Measurements from ENCODE around the gene RENBP. TPM values are rescaled to one million over a fixed set of nuclear protein-coding genes. Genes with fewer than 3 reads are reported as not detected.
A peak's percentile ranks its signal among the peaks of the same experiment; 100 is the strongest.

RENBP gene
- polyA plus RNA-seq, 1 of the 3 experiments (the other 2 are of a cell fraction) = 0.90 TPM

GRCh38 chrX:153966841-153967535 lies 22.5 kb upstream of the RENBP start:
- no peak overlapping the region; a peak in 1 of 4 replicates for H3K27ac ChIP-seq (ENCODE audit: low read depth in 2 of 2, low read length in 1 of 2)

More at GRCh38 chrX:153966841-153967535, 22.5 kb upstream of the RENBP start:
- CTCF ChIA-PET = interaction anchor here (0.8 to 11.6 kb wide), 5 partner anchors 18 to 350 kb away, joined by 3 to 179 read pairs (median 4); partner anchors contain the start of gene RENBP
- Histone ChIP-seq H3K4me1 (ENCODE audit: control insufficient read depth in 1 of 2, insufficient read depth in 2 of 2, low read depth in 1 of 2, low read length in 1 of 2) (peaks cover 16 to 35% of the 10 kb centered on the region in 2 experiments; a peak in 2 of 4 replicates), H3K4me2 (peak overlapping the region; percentile 80), H3K9me2 (no peaks in the 10 kb centered on the region), H3K27me3 (ENCODE audit: insufficient read depth) (no peaks in the 10 kb centered on the region), H3F3A (replicated peaks; ENCODE audit: insufficient read depth) (no peaks in the 10 kb centered on the region), H3K79me2 (ENCODE audit: insufficient read depth) (peaks cover 83% of the 10 kb centered on the region), H4K20me1 (ENCODE audit: insufficient read depth) (peaks cover 75% of the 10 kb centered on the region), H3K9me3 (no peaks in the 10 kb centered on the region), H3K36me3 (replicated peaks in 1 of 2; ENCODE audit: control insufficient read depth in 1 of 2, insufficient read depth in 2 of 2, low read length in 1 of 2) (peaks cover 8 to 30% of the 10 kb centered on the region in 2 experiments), H3K4me3 (ENCODE audit: low read depth in 2 of 2, low read length in 1 of 2) (no peak overlapping the region), H2AFZ (ENCODE audit: low read depth) (no peak overlapping the region), H3K9ac (no peak overlapping the region)
- POLR2A ChIA-PET = interaction anchor here (0.6 to 0.9 kb wide), 2 partner anchors 173 to 393 kb away, joined by 3 read pairs; partner anchors contain the start of genes IDH3G and SSR4
- TF ChIP-seq IRF3 (IDR thresholded peaks at IDR 0.05; ENCODE audit: low read depth, low read length) (no peak), USF2 (IDR thresholded peaks at IDR 0.05; ENCODE audit: borderline replicate concordance, low read depth, low read length) (no peak), CTCF (IDR thresholded peaks at IDR 0.05) (no peak), MXI1 (IDR thresholded peaks at IDR 0.05; ENCODE audit: low read depth, low read length) (no peak), GABPA (IDR thresholded peaks at IDR 0.05; ENCODE audit: low read depth) (no peak), NFIC (IDR thresholded peaks at IDR 0.05; ENCODE audit: borderline replicate concordance) (no peak), RXRA (IDR thresholded peaks at IDR 0.05; ENCODE audit: borderline replicate concordance, low read depth) (no peak), EZH2phosphoT487 (IDR thresholded peaks at IDR 0.05; ENCODE audit: borderline replicate concordance, low read depth) (no peak)
- 94% methylated on average over 12 of the region's 14 CpGs for WGBS (ENCODE audit: low lambda C conversion rate)
- DNase-seq = no peak

All from SK-N-SH (cell line).